Measurements from ENCODE around the gene ZNF575.

Gene ZNF575

GRCh38 chr19:43575156-43575950, 42.4 kb downstream of the ZNF575 start, which contains the start of the genes PINLYP and XRCC1:
Gene PINLYP, plus strand, starts transcription at chr19:43575801. Its CDS starts 1,391 bp downstream, at chr19:43577192.
Gene XRCC1, minus strand, starts transcription at chr19:43575527. Its CDS starts 69 bp downstream, at chr19:43575458.
- DNase-seq = peak; percentile 95

DNA sequence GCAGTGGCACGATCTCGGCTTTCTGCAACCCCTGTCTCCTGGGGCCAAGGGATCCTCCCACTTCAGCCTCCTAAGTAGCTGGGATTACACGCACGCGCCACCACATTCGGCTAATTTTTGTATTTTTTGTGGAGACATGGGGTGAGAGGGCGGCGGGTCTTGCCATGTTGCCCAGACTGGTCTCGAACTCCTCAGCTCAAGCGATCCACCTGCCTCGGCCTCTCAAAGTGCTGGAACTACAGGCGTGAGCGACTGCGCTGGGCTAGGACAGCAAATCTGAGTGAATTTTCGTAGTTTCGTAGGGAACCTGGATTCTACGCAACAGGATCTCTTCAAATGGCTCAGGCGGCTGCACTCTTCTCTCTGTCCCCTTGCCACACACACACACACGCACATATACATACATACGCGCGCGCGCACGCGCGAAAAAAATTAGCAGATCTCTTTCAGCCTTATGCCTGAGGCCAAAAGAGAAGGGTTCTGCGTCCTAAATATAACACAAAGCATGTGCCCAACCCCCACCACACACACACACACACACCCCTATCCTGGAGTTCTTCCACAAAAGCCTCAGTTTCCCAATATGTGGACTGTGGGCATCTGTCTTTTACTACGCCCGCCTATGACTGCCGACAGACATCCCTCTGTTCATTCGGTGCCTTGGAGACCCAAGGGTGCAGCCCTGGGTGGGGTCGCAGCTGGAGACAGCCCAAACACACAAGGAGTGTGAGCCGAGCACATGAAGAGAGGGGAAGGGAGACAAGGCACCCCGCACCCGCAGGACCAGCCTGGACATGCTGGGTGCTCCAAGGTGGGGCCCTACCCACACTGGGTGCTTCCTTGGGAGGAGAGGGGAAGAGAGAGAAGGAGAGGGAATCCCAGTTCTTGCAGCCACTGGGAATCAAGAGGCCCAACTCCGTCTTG, 43.2 kb downstream of the ZNF575 start:
- DNase-seq = no peak

DNA sequence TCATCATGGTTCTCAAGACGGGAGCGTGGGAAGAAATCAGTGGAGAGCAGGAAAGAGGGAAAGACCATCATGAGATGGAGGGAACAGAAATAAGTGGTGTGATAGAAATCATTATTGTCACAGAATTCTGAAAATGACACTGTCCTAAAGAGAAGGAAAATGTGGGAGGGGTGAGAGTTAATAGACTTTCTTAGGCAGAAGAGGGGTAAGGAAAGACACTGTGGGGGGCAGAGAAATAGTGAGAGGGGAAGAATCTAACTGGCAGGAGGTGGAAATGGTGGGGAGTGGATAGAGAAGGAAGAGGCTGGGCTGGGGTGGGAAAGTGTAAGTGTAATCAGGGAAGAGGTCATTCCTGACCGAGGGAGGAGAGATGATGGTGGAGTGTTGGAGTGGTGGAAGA, 45.8 kb downstream of the ZNF575 start:
- no peak for DNase-seq

DNA sequence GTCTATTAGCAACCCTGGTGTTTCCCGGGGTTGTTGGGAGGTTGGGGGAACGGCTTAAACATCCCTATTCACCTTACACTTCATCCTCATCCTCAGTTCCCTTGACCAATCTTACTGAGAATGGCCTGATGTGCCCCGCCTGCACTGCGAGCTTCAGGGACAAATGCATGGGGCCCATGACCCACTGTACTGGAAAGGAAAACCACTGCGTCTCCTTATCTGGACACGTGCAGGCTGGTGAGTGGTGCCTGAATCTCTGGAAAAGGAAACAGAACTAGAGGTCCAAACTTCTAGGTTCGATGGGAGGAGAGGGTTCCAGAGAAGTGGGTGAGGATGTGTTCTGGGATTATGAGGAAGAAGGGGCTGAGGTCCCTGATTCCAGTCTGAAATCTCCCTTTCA, 48.5 kb downstream of the ZNF575 start:
- DNase-seq = no peak

DNA sequence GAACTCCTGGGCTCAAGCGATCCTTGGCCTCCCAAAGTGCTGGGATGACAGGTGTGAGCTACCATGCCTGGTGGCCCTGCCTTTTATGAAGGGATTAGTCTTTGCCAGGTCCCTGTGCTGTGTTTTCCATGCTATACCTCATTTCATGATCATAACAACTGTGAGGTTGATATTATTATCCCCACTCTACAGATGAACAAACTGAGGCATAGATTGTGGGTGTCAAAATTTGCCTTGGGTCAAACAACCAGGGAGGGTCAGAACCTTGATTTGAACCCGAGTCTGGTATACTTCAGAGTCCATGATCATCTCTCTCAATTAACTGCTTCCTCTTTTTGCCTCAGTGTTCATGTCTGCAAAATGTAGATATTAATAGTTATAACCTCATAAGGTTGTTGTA, 49.5 kb downstream of the ZNF575 start:
- no peak for DNase-seq

DNA sequence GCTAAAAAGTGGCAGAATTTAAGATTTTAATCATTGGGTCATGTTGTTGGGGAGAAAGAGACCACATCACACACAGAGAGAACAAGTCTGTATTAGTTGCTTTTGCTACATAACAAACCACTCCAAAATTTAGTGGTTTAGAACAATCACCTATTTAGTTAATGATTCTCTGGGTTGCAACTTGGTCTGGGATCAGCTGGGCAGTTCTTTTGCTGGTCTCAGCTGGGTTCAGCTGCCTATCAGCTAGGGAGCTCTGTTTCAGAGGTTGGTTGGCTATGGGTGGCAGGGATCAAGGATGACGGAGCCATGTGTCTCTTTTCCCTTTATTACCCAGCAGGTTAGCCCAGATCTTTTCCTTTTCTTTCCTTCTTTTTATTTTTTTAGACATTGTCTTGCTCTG, 51.5 kb downstream of the ZNF575 start:
- no peak for DNase-seq

All from effector CD4-positive, alpha-beta T cell (primary cell).